K562 (cell line): ENCODE measurements around the gene IMPDH2. TPM values are rescaled to one million over a fixed set of nuclear protein-coding genes. Genes with fewer than 3 reads are reported as not detected.

ENCODE experiments used
- DEAF1 ChIP-seq: fragments of 450-650 bp; formaldehyde crosslinking; IDR thresholded peaks from 2 replicates; pipeline ENCODE4 v1.4.0; 2020; ENCODE audit warnings: mild to moderate bottlenecking, moderate library complexity
- E2F4 ChIP-seq: sonication (generic); formaldehyde crosslinking; IDR thresholded peaks from 2 replicates; pipeline ENCODE4 v1.8.0; 2022; ENCODE audit warnings: mild to moderate bottlenecking, low read depth, missing genetic modification reagents
- GABPB2 ChIP-seq: fragments of 250-450 bp; sonication (Bioruptor Pico); conservative IDR thresholded peaks from 2 replicates; pipeline ENCODE4 v1.5.1; 2021; ENCODE audit warnings: mild to moderate bottlenecking
- HOMEZ ChIP-seq: fragments of 250-450 bp; sonication (Bioruptor Pico); IDR thresholded peaks from 2 replicates; pipeline ENCODE4 v1.4.0; 2020; ENCODE audit warnings: mild to moderate bottlenecking, moderate library complexity
- MCM7 ChIP-seq, 2 experiments: fragments of 450-650 bp; IDR thresholded peaks; 2 replicates each; pipeline ENCODE4 v1.6.1; 2016 to 2018
- NELFE ChIP-seq: IDR thresholded peaks from 2 replicates; pipeline ENCODE4 v1.6.1; 2011; ENCODE audit warnings: mild to moderate bottlenecking; ENCODE audit not compliant: insufficient read depth, insufficient read length
- PHF20 ChIP-seq: fragments of 450-650 bp; IDR thresholded peaks from 2 replicates; pipeline ENCODE4 v1.6.1; 2018; ENCODE audit not compliant: partially characterized antibody
- PRMT5 ChIP-seq: sonication (generic); formaldehyde crosslinking; IDR thresholded peaks from 2 replicates; pipeline ENCODE4 v1.5.0; 2020; ENCODE audit warnings: missing genetic modification reagents
- THAP7 ChIP-seq: fragments of 250-450 bp; sonication (Bioruptor Pico); IDR thresholded peaks from 2 replicates; pipeline ENCODE4 v1.5.0; 2021
- U2AF2 ChIP-seq: fragments of 200-400 bp; formaldehyde crosslinking; optimal IDR thresholded peaks from 2 replicates; pipeline ENCODE3; 2017; ENCODE audit warnings: low read depth, mild to moderate bottlenecking, low read length
- ZBTB8A ChIP-seq: fragments of 450-650 bp; IDR thresholded peaks from 2 replicates; pipeline ENCODE4 v1.6.1; 2018; ENCODE audit warnings: mild to moderate bottlenecking, moderate library complexity; ENCODE audit not compliant: partially characterized antibody
- ZKSCAN1 ChIP-seq: fragments of 150-350 bp; IDR thresholded peaks from 2 replicates; pipeline ENCODE4 v1.6.1; 2016; ENCODE audit warnings: low read depth, low read length
- ZNF12 ChIP-seq: sonication (generic); formaldehyde crosslinking; IDR thresholded peaks from 2 replicates; pipeline ENCODE4 v1.4.0; 2020; ENCODE audit warnings: mild to moderate bottlenecking, missing genetic modification reagents
- ZNF311 ChIP-seq: fragments of 250-450 bp; sonication (Bioruptor Pico); IDR thresholded peaks from 2 replicates; pipeline ENCODE4 v1.4.0; 2020; ENCODE audit warnings: mild to moderate bottlenecking, moderate library complexity
- ZNF512 ChIP-seq: IDR thresholded peaks from 2 replicates; pipeline ENCODE4 v1.6.1; 2016; ENCODE audit warnings: missing genetic modification characterization, missing compliant biosample characterization
- ZNF584 ChIP-seq: fragments of 200-800 bp; sonication (Bioruptor generic); IDR thresholded peaks from 2 replicates; pipeline ENCODE4 v1.6.1; 2016; ENCODE audit warnings: low read depth, mild to moderate bottlenecking, missing genetic modification characterization, missing compliant biosample characterization
- ZNF655 ChIP-seq: fragments of 250-450 bp; sonication (Bioruptor Pico); IDR thresholded peaks from 2 replicates; pipeline ENCODE4 v1.5.0; 2021
- polyA plus RNA-seq, 8 experiments: library from polyadenylated mRNA; depleted of rRNA in 4 of 8; stranded (reverse) in 5 of 8; unstranded in 3 of 8; fragments of >200 nt; fragmentation: Nextera tagmentation in 2 of 8; fragmentation: Illumina TruSeq in 1 of 8; extraction: Ambion mirVana in 2 of 8; extraction: Trizol in 1 of 8; gene quantifications; 2 replicates each; pipeline versions ENCODE4 v1.2.1 to v1.2.3, GENCODE V29; 2011 to 2014; ENCODE audit warnings: inconsistent platforms in 1 of 8, missing spikeins in 1 of 8
- total RNA-seq, 7 experiments: library from RNA; depleted of rRNA in 6 of 7; stranded (reverse); fragments of >200 nt in 6 of 7; fragmentation: Illumina TruSeq in 2 of 7; extraction: Trizol in 2 of 7; gene quantifications; 2 replicates each; pipeline versions ENCODE4 v1.2.1 to v1.2.3, GENCODE V29; 2011 to 2021; ENCODE audit warnings: low replicate concordance in 1 of 7

IMPDH2 gene
- total and polyA plus RNA-seq, 9 of the 15 experiments (the other 6 are each of a cell fraction or from before 2014, with no cell fraction given): 318 to 507 (median 366) TPM

GRCh38 chr3:49021813-49022687, 7.1 kb downstream of the IMPDH2 start, which contains the start of gene NDUFAF3 (continued):
- TF ChIP-seq THAP7 (no peak; the same call in 1 of the 2 replicates), HOMEZ (CRISPR knock-in tag) (no peak), ZBTB8A (no peak), PHF20 (no peak), ZNF584 (CRISPR knock-in tag) (no peak), E2F4 (CRISPR knock-in tag) (no peak), MCM7 (IDR thresholded peaks at IDR 0.05) (no peak), ZNF655 (CRISPR knock-in tag) (no peak), PRMT5 (CRISPR knock-in tag) (no peak), ZNF12 (CRISPR knock-in tag) (peak; percentile 26; the same call in 1 of the 2 replicates), NELFE (no peak), ZKSCAN1 (no peak), DEAF1 (CRISPR knock-in tag) (no peak), GABPB2 (CRISPR knock-in tag) (no peak), ZNF311 (CRISPR knock-in tag) (no peak), ZNF512 (tag) (no peak), U2AF2 (no peak)
